Measurements from ENCODE around the gene RANBP9.

- no peak for TF ChIP-seq CTCF (tag by site-specific recombination; IDR thresholded peaks at IDR 0.05)
- no peak for TF ChIP-seq ZBTB7A (tag by site-specific recombination; IDR thresholded peaks at IDR 0.05; ENCODE audit: low read depth)
- TF ChIP-seq ZNF48 (tag by site-specific recombination; IDR thresholded peaks at IDR 0.05), result no peak
- TF ChIP-seq SETDB1 (IDR thresholded peaks at IDR 0.05; ENCODE audit: insufficient read length, low read length), result peak; percentile 62
- no peak for TF ChIP-seq REST (tag by site-specific recombination; IDR thresholded peaks at IDR 0.05)
- TF ChIP-seq ZNF211 (tag by site-specific recombination; IDR thresholded peaks at IDR 0.05; ENCODE audit: low read depth), result peak; percentile 92
- TF ChIP-seq KLF9 (tag by site-specific recombination; IDR thresholded peaks at IDR 0.05; ENCODE audit: low read depth), result no peak
Measured at GRCh38 chr6:13674533-13675190, 37.0 kb downstream of the RANBP9 start.
